Posterior cingulate gyrus (tissue), 11 donors: ENCODE measurements around the gene COL18A1.

Source experiments
- DNase-seq, 10 donors: peaks; one replicate each; pipeline versions ENCODE4 v3.0.0 to v3.0.0-alpha.2; 2020 to 2021; ENCODE audit warnings: mixed read lengths in 3 of 10
- intact Hi-C: fragments of 100-400 bp; cut with DNase I; formaldehyde crosslinking; loops from one replicate; pipeline ENCODE4 v1.15.1; 2023

The COL18A1 gene

GRCh38 chr21:45544449-45545235 lies 139.7 kb downstream of the COL18A1 start:
- intact Hi-C loops, result no loop called here

GRCh38 chr21:45545236-45545570 lies 140.2 kb downstream of the COL18A1 start:
- intact Hi-C loops, result no loop called here
- peak in 1 of 10 donors; percentile 0 for DNase-seq

More at GRCh38 chr21:45544449-45545235, 139.7 kb downstream of the COL18A1 start:
- DNase-seq, result peak in 4 of 10 donors; percentile 4 to 77 (median 58)

DNA sequence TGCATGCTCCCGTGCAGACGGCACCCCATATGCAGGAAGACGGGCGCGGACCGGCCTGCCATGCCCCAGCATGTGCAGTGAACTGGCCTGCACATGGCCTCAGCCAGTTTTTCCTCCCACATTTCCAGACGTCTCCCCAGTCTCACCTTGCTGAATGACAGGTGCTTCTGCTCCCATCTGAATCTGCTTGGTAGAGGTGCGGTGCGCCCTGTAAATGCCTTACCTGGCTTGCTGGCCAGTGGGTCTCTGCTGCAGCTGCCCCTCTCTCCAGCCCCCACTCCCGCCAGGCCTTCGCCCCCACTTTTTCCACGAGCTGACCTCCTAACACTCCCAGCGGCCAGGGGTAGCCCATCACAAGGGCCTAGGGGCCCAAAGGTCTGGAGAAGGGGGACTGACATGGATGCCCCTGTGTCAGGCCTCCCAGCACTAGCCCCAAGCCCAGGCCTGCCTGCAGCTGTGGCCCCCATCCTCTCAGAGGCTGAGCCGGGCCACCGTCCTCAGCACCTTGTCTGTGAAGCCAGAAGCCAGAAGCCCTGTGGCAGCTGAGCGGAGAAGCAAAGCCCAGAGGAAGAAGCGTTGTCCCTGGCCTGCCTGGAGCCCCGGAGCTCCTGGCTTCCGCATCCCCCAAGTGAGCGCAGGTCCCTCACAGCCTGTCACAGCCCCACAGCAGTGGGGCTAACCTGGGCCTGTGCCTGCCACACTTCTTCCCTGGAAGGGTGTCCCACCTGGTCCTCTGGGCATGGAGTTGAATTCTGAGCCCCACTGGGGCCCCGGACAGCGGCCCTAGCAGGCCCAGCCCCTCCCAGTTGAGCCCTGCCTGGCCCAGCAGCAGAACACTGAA lies 140.9 kb downstream of the COL18A1 start:
- DNase-seq, result peak in 4 of 10 donors; percentile 3 to 76 (median 70)
- intact Hi-C loops, result no loop called here

DNA sequence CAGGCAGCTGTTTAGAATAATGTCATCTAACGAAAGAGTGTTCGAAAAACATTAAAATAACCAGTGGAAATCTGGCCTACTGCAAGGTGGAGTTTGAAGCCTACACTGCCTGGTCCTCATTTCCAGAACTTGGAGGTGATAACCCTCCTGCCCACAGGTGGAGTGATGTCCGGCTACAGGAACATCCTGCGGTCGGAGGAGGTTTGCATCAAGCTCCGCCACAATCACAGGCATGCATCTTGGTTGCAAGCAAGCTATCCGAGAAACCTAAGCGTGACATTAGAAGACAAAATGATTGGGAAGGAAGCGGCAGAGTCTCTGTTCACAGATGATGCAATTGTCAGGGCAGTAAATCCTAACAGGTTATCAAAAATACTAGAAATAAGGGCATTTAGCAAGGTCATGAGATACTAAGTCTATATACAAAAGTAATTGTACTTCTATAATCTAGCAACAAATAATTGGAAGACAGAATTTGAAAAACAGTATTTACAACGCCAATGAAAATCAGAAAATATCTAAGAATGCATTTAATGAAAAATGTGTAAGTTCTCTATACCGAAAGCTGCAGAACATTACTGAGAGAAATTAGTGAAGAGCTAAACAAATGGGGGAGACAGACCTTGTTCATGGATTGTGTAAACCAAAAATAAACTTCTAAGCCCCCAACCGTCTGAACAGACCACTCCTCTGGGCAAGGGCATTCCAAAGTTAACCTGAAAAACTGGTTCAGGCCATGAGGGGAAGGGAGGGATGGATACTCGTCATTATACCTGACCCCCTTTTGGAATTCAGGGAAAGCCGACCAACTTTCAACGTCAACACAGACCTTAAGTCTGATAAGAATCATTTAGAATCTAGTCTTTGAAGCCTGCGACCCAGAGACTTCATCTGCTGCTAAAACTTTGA lies 141.9 kb downstream of the COL18A1 start:
- intact Hi-C loops, result no loop called here
- DNase-seq, result no peak

GRCh38 chr21:45547545-45547900 lies 142.6 kb downstream of the COL18A1 start:
- intact Hi-C loops, result no loop called here
- DNase-seq, result peak in 1 of 10 donors; percentile 2

GRCh38 chr21:45548711-45549491 lies 143.9 kb downstream of the COL18A1 start:
- peak in 1 of 10 donors; percentile 43 for DNase-seq
- intact Hi-C loops, result no loop called here

DNA sequence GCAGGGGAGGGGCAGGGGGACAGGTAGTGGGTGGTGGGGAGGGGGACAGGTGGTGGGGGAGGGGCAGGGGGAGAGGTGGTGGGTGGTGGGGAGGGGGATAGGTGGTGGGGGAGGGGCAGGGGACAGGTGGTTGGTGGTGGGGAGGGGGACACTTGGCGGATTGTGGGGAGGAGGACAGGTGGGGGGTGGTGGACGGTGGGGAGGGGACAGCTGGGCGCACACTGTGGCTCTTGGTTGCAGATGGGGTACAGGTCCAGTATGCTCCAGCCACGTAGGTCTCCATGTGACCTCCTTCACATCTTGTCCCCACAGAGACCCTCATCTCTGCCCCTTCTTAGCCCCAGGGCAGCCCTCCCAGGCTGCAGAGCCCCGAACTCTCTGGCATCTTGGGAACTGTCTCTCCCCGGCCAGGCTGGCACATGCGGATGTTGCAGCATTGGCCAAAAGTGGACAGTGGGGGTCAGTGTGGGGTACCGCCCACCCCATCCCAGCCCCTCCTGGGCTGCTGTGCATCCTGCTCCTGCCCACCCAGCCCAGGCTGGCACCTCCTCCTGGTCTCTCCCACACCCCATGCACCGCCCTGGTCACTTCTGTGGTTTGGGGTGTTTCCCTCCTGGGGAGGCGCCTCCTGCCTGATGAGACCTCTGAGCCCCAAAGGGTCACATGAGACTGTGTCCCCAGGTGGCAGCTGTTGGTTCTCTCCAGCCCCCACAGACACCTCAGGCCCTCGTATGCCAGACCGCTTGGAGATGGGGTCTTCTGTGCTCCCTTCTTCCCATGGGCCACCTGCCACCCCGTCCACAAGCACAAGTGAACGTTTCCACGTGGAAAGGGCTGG lies 144.9 kb downstream of the COL18A1 start:
- intact Hi-C loops, result no loop called here
- peak in 4 of 10 donors; percentile 11 to 78 (median 68) for DNase-seq

- intact Hi-C loops, result no loop called here
- peak in 3 of 10 donors; percentile 15 to 79 (median 73) for DNase-seq
Observed at GRCh38 chr21:45550522-45551210, 145.7 kb downstream of the COL18A1 start.

GRCh38 chr21:45551316-45551715 lies 146.4 kb downstream of the COL18A1 start:
- intact Hi-C loops, result no loop called here

DNA sequence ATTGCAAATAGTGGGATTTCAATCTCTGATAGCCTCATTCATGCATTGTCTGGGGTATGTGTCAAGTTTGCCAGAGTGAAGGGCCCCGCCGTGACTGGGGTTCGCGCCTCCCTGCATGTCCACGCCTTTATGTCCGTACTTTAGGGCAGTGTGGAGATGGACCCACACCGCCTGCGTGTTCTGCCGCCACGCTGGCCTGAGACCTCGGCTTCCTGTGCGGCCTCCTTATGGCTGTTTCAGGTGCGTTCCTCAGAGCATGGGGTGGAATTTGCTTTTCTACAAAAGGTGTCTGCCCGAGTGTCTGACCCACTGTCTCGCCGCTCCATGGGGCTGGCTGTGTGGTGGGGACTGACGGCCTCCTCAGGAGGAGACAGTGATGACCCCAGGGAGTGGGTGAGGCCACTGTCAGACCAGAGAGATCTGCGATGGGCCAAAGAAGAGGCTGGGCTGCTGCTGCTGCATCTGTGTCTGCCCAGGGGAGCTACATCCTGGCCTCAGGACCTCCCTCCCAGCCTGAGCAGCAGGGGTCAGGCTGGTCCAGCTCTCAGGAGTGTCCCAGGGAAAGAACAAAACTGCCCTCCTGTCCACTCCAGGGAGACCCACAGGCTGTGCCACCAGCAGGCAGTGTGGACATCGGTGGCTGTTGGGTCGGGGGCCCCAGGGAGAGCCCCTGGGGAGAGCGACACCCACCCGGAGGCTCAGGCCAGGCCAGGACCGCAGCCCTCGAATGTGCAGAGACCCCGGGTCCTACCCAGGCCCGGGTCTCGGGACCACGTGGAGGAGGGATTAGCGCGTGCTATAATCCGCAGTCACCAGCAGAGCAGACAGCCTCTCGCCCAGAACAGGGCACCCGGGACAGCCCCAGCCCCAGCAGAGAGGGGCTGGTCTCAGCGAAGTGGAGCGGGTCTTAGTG lies 147.1 kb downstream of the COL18A1 start:
- intact Hi-C loops, result no loop called here
- peak in 5 of 10 donors; percentile 13 to 79 (median 65) for DNase-seq

More at GRCh38 chr21:45551316-45551715, 146.4 kb downstream of the COL18A1 start:
- peak in 3 of 10 donors; percentile 18 to 40 (median 36) for DNase-seq

GRCh38 chr21:45552696-45553391 lies 147.9 kb downstream of the COL18A1 start:
- intact Hi-C loops, result no loop called here
- DNase-seq, result peak in 5 of 10 donors; percentile 9 to 79 (median 65)

DNA sequence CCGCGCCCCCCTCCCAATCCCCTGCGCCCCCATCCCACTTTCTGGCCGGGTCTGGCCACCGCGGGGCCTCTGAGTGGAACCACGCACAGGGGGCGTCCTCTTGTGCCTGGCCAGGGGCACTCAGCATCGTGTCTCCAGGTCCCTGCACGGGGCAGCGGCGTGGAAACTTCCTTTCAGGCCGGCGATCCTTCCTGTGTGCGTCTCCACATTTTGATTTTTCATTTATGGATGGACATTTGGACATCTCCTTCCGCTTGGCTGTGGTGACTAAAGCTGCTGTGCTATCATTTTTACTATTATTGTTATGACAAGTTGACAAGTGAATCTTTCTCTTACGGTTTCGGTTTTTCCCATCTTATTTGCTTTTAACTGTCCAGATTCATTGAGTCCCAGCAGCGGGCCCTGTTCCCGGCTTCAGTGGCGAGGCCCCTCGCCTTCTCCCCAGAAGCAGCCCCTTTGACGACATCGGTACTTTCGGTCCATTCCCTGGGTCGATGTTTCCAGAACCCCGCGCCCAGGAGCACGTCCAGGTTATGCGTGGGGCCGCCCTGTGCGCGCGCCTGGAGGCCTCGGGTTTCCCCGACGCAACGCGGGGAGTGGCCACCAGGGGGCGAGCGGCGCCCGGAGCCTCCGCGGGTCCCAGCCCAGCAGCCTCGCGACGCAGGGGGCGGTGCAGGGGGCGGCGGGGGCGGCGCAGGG lies 149.7 kb downstream of the COL18A1 start:
- peak; percentile 66 to 97 (median 88) for DNase-seq
- intact Hi-C loops, result loop anchor here (1.0 to 2.0 kb wide), 2 partner anchors 42 to 368 kb away; no protein-coding TSS in a partner anchor

GRCh38 chr21:45555251-45555556 lies 150.2 kb downstream of the COL18A1 start:
- intact Hi-C loops, result loop anchor here (1.0 to 2.0 kb wide), 2 partner anchors 41 to 368 kb away; no protein-coding TSS in a partner anchor
- DNase-seq, result no peak

GRCh38 chr21:45555557-45556301 lies 150.8 kb downstream of the COL18A1 start:
- peak in 9 of 10 donors; percentile 66 to 95 (median 78) for DNase-seq
- intact Hi-C loops, result loop anchor here (1.0 to 2.0 kb wide), 3 partner anchors 41 to 367 kb away; no protein-coding TSS in a partner anchor

DNA sequence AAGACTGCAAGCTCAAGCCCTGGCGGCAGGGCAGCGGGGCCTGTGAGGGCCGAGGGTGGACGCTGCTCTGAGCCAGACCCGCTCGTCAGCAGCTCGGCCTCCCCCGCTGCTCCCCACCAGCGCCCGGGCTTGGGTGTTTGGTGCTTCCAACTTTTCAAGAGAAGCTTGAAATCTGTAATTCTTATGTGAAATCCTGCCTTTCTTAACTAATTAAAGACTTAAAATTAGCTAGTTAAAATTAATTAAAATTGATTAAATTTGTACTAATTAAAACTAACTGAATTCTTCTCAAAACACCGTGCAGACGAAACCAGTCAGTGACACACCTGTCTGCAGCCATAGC lies 151.3 kb downstream of the COL18A1 start:
- intact Hi-C loops, result loop anchor here (2.0 kb wide), 1 partner anchor 265 kb away; no protein-coding TSS in a partner anchor

More for the DNA sequence above, 151.3 kb downstream of the COL18A1 start:
- no peak for DNase-seq
